ENCODE measurements around the gene SPATA21. TPM values are rescaled to one million over a fixed set of nuclear protein-coding genes. Genes with fewer than 3 reads are reported as not detected.

The SPATA21 gene
- polyA plus RNA-seq, 1 donor: 0.30 TPM

- no peak for DNase-seq
Observed at GRCh38 chr1:16451841-16452528, 14.8 kb upstream of the SPATA21 start.

GRCh38 chr1:16450863-16451481 is 13.7 kb upstream of the SPATA21 start:
- DNase-seq: no peak

GRCh38 chr1:16449666-16450065 is 12.4 kb upstream of the SPATA21 start:
- no peak for DNase-seq

- DNase-seq: no peak
Observed at GRCh38 chr1:16449065-16449464, 11.8 kb upstream of the SPATA21 start.

- no peak for DNase-seq
Observed at GRCh38 chr1:16447641-16448040, 10.4 kb upstream of the SPATA21 start.

- no peak for DNase-seq
Observed at GRCh38 chr1:16446116-16446515, 8.9 kb upstream of the SPATA21 start.

- no peak for DNase-seq
Observed at GRCh38 chr1:16445052-16445451, 7.8 kb upstream of the SPATA21 start.

- no peak for DNase-seq
Observed at GRCh38 chr1:16443975-16444770, 6.9 kb upstream of the SPATA21 start.

- DNase-seq: no peak
Observed at GRCh38 chr1:16442941-16443340, 5.7 kb upstream of the SPATA21 start.

GRCh38 chr1:16442265-16442664 is 5.0 kb upstream of the SPATA21 start:
- DNase-seq: no peak

- DNase-seq: no peak
Observed at GRCh38 chr1:16441282-16441665, 4.0 kb upstream of the SPATA21 start.

- DNase-seq: peak; percentile 94
Observed at GRCh38 chr1:16440470-16441281, 3.5 kb upstream of the SPATA21 start, which contains the start of gene NECAP2. TSS of gene NECAP2 (plus strand) at chr1:16440724. CDS start at chr1:16440762, 38 bp downstream.

- DNase-seq: no peak
Observed at GRCh38 chr1:16440131-16440469, 2.9 kb upstream of the SPATA21 start.

GRCh38 chr1:16438924-16439323 is 1.7 kb upstream of the SPATA21 start:
- DNase-seq: no peak

GRCh38 chr1:16438516-16438915 is 1.3 kb upstream of the SPATA21 start:
- DNase-seq: no peak

GRCh38 chr1:16434501-16434900 is 2.7 kb downstream of the SPATA21 start:
- DNase-seq: no peak

GRCh38 chr1:16434007-16434406 is 3.2 kb downstream of the SPATA21 start:
- DNase-seq: no peak

- no peak for DNase-seq
Observed at GRCh38 chr1:16433030-16433429, 4.2 kb downstream of the SPATA21 start.

- no peak for DNase-seq
Observed at GRCh38 chr1:16430606-16431005, 6.6 kb downstream of the SPATA21 start.

GRCh38 chr1:16425125-16426025 is 11.8 kb downstream of the SPATA21 start:
- no peak for DNase-seq

GRCh38 chr1:16422041-16422440 is 15.2 kb downstream of the SPATA21 start:
- DNase-seq: no peak

GRCh38 chr1:16421201-16421600 is 16.0 kb downstream of the SPATA21 start:
- no peak for DNase-seq

All from hindlimb muscle (tissue), 1 donor.